WTC11 (cell line): ENCODE data around the gene SERF2. TPM values are rescaled to one million over a fixed set of nuclear protein-coding genes. Genes with fewer than 3 reads are reported as not detected.

Source experiments
- ATAC-seq: fragments of 200-7000 bp; cut with Tn5 transposase; 2 replicates; pipeline ENCODE4 v1.10.0; 2021; ENCODE audit warnings: mild to moderate bottlenecking, moderate library complexity
- CTCF ChIA-PET: fragments of 300-600 bp; sonication (Branson Sonifier 250); formaldehyde crosslinking; loops from one replicate; lab custom pipeline; 2021; ENCODE audit warnings: antibody characterized with exemption; lab: Charles Lee
- POLR2A ChIA-PET: fragments of 350-600 bp; sonication (Branson Sonifier 250); formaldehyde crosslinking; loops from one replicate; lab custom pipeline; 2021; ENCODE audit warnings: antibody characterized with exemption; lab: Charles Lee
- DNase-seq: peaks from one replicate; pipeline ENCODE4 v3.0.0; 2021; ENCODE audit warnings: low spot score
- H3K27ac Mint-ChIP-seq: 2 replicates; pipeline ENCODE4 v1.8.0; 2021; ENCODE audit warnings: mixed read lengths
- H3K27me3 Mint-ChIP-seq: 2 replicates; pipeline ENCODE4 v1.8.0; 2021; ENCODE audit warnings: low read depth, mild to moderate bottlenecking, moderate library complexity, mixed read lengths
- H3K36me3 Mint-ChIP-seq: 2 replicates; pipeline ENCODE4 v1.8.0; 2021; ENCODE audit warnings: mixed read lengths
- H3K4me1 Mint-ChIP-seq: 2 replicates; pipeline ENCODE4 v1.8.0; 2022; ENCODE audit warnings: mixed read lengths
- H3K4me3 Mint-ChIP-seq: 2 replicates; pipeline ENCODE4 v1.8.0; 2021; ENCODE audit warnings: mild to moderate bottlenecking, moderate library complexity, mixed read lengths
- H3K9me3 Mint-ChIP-seq: 2 replicates; pipeline ENCODE4 v1.8.0; 2021; ENCODE audit warnings: mixed read lengths
- ARID4B ChIP-seq: sonication (generic); formaldehyde crosslinking; IDR thresholded peaks from 2 replicates; pipeline ENCODE4 v1.8.0; 2023; ENCODE audit warnings: missing genetic modification reagents, mild to moderate bottlenecking, borderline replicate concordance
- E2F1 ChIP-seq: sonication (generic); formaldehyde crosslinking; IDR thresholded peaks from 2 replicates; pipeline ENCODE4 v1.8.0; 2022; ENCODE audit warnings: mild to moderate bottlenecking, missing genetic modification reagents
- E2F4 ChIP-seq: sonication (generic); formaldehyde crosslinking; IDR thresholded peaks from 2 replicates; pipeline ENCODE4 v1.8.1; 2022; ENCODE audit warnings: low read depth, mild to moderate bottlenecking, moderate library complexity, missing genetic modification reagents, borderline replicate concordance
- ERG ChIP-seq: fragments of 250-450 bp; sonication (Bioruptor Pico); IDR thresholded peaks from 2 replicates; pipeline ENCODE4 v1.8.0; 2021; ENCODE audit warnings: mild to moderate bottlenecking
- HMGXB4 ChIP-seq: sonication (generic); formaldehyde crosslinking; IDR thresholded peaks from 2 replicates; pipeline ENCODE4 v1.8.1; 2023; ENCODE audit warnings: mild to moderate bottlenecking, moderate library complexity, missing genetic modification reagents
- IRF2 ChIP-seq: sonication (generic); formaldehyde crosslinking; IDR thresholded peaks from 2 replicates; pipeline ENCODE4 v1.8.0; 2022; ENCODE audit warnings: low read depth, missing genetic modification reagents, borderline replicate concordance
- MAX ChIP-seq: sonication (generic); formaldehyde crosslinking; IDR thresholded peaks from 2 replicates; pipeline ENCODE4 v1.8.0; 2022; ENCODE audit warnings: mild to moderate bottlenecking, missing genetic modification reagents
- TEAD1 ChIP-seq: sonication (generic); formaldehyde crosslinking; IDR thresholded peaks from 2 replicates; pipeline ENCODE4 v1.8.0; 2022; ENCODE audit warnings: mild to moderate bottlenecking, missing genetic modification reagents
- USF1 ChIP-seq: sonication (generic); formaldehyde crosslinking; IDR thresholded peaks from 2 replicates; pipeline ENCODE4 v1.8.0; 2022; ENCODE audit warnings: mild to moderate bottlenecking, missing genetic modification reagents
- USF2 ChIP-seq: sonication (generic); formaldehyde crosslinking; IDR thresholded peaks from 2 replicates; pipeline ENCODE4 v1.8.1; 2023; ENCODE audit warnings: mild to moderate bottlenecking, missing genetic modification reagents, moderate library complexity
- total RNA-seq: library from RNA; stranded (reverse); gene quantifications from 3 replicates; pipeline ENCODE4 v1.2.3, GENCODE V29; 2021

SERF2 gene
- total RNA-seq, 1 experiment from 2014 or later = 694 TPM

- TF ChIP-seq E2F4 (no peak), HMGXB4 (CRISPR knock-in tag) (no peak), TEAD1 (0 out of 2 replicates have a peak, but pooled peaks have one; percentile 0), E2F1 (CRISPR knock-in tag) (no peak), USF1 (CRISPR knock-in tag) (0 out of 2 replicates have a peak, but pooled peaks have one; percentile 32)
- peak; percentile 28 for ATAC-seq
- POLR2A ChIA-PET = interaction anchor here (0.5 to 1.9 kb wide), 6 partner anchors 19 to 265 kb away, joined by 3 to 8 read pairs (median 4); partner anchors contain the start of gene MFAP1
- CTCF ChIA-PET = interaction anchor here (1.4 to 3.9 kb wide), 7 partner anchors 11 to 264 kb away, joined by 4 to 75 read pairs (median 9); partner anchors contain the start of genes HYPK, SERF2, SERINC4 and WDR76
- Mint-ChIP-seq H3K4me1 (peaks cover 13% of the 10 kb centered on the region), H3K27me3 (no peaks in the 10 kb centered on the region; the same call in 1 of the 2 replicates), H3K9me3 (peaks cover 5% of the 10 kb centered on the region; the same call in 1 of the 2 replicates), H3K4me3 (peak overlapping the region; percentile 84), H3K27ac (no peak overlapping the region), H3K36me3 (peaks cover 30% of the 10 kb centered on the region)
- peak; percentile 48 for DNase-seq
Measured at GRCh38 chr15:43775411-43775965, 16.6 kb upstream of the SERF2 start.

GRCh38 chr15:43776101-43776717 lies 15.9 kb upstream of the SERF2 start:
- no peak overlapping the region for H3K27ac Mint-ChIP-seq
- H3K4me3 Mint-ChIP-seq = peak overlapping the region; percentile 84
- no peaks in the 10 kb centered on the region; the same call in 1 of the 2 replicates for H3K27me3 Mint-ChIP-seq
- POLR2A ChIA-PET = interaction anchor here (0.8 to 2.2 kb wide), 7 partner anchors 15 to 266 kb away, joined by 3 to 12 read pairs (median 6); partner anchors contain the start of genes HYPK, SERF2 and SERINC4
- peak; percentile 58 for DNase-seq
- H3K4me1 Mint-ChIP-seq = peaks cover 13% of the 10 kb centered on the region
- H3K9me3 Mint-ChIP-seq = peaks cover 5% of the 10 kb centered on the region; the same call in 1 of the 2 replicates
- CTCF ChIA-PET = interaction anchor here (0.6 to 3.9 kb wide), 16 partner anchors 10 to 405 kb away, joined by 3 to 75 read pairs (median 5); partner anchors contain the start of genes HYPK, MFAP1, SERF2 and SERINC4
- peak; percentile 32 for ATAC-seq
- H3K36me3 Mint-ChIP-seq = peaks cover 23% of the 10 kb centered on the region
- TF ChIP-seq E2F1 (CRISPR knock-in tag) = no peak
- TF ChIP-seq TEAD1 = peak; percentile 0; the same call in 1 of the 2 replicates
- TF ChIP-seq USF2 (CRISPR knock-in tag) = no peak
- peak; percentile 15 for TF ChIP-seq MAX (CRISPR knock-in tag)
- TF ChIP-seq ARID4B = no peak
- TF ChIP-seq ERG (CRISPR knock-in tag) = peak; percentile 38; the same call in 1 of the 2 replicates
- TF ChIP-seq IRF2 (CRISPR knock-in tag) = no peak
